GM23338 (cell line): Measurements from ENCODE around the gene RAB8B. TPM values are rescaled to one million over a fixed set of nuclear protein-coding genes. Genes with fewer than 3 reads are reported as not detected.

Source experiments
- ATAC-seq: fragments of 200-7000 bp; cut with Tn5 transposase; 3 replicates; pipeline ENCODE4 v1.9.1; 2020
- DNase-seq: peaks from one replicate; pipeline ENCODE4 v3.0.0-alpha.2; 2015; ENCODE audit warnings: low spot score
- H2AFZ ChIP-seq: fragments of 200-600 bp; sonication (generic); 2 replicates; pipeline ENCODE4 v1.8.0; 2016; ENCODE audit warnings: antibody characterized with exemption, mild to moderate bottlenecking, moderate library complexity
- H3F3A ChIP-seq: fragments of 200-600 bp; sonication (generic); replicated peaks from 2 replicates; pipeline ENCODE4 v1.8.0; 2017; ENCODE audit warnings: antibody characterized with exemption, mixed run types, low read depth
- H3K27ac ChIP-seq: fragments of 200-600 bp; sonication (generic); 2 replicates; pipeline ENCODE4 v1.6.1; 2016; ENCODE audit warnings: low read depth
- H3K27me3 ChIP-seq: fragments of 200-600 bp; sonication (generic); 2 replicates; pipeline ENCODE4 v1.8.0; 2016; ENCODE audit warnings: mild to moderate bottlenecking, mixed run types, moderate library complexity; ENCODE audit not compliant: insufficient read depth
- H3K36me3 ChIP-seq: fragments of 200-600 bp; sonication (generic); 2 replicates; pipeline ENCODE4 v1.8.0; 2016; ENCODE audit warnings: mild to moderate bottlenecking; ENCODE audit not compliant: insufficient read depth
- H3K4me1 ChIP-seq: fragments of 200-600 bp; sonication (generic); 2 replicates; pipeline ENCODE4 v1.8.0; 2016; ENCODE audit warnings: mild to moderate bottlenecking, moderate library complexity; ENCODE audit not compliant: insufficient read depth
- H3K4me2 ChIP-seq: fragments of 200-600 bp; sonication (generic); 2 replicates; pipeline ENCODE4 v1.7.1; 2017; ENCODE audit warnings: mixed run types
- H3K4me3 ChIP-seq: fragments of 200-600 bp; sonication (generic); 2 replicates; pipeline ENCODE4 v1.6.1; 2016; ENCODE audit warnings: mixed run types
- H3K79me2 ChIP-seq: fragments of 200-600 bp; sonication (generic); replicated peaks from 2 replicates; pipeline ENCODE4 v1.8.0; 2017; ENCODE audit warnings: mild to moderate bottlenecking; ENCODE audit not compliant: insufficient read depth
- H3K9me2 ChIP-seq: fragments of 200-600 bp; sonication (generic); 2 replicates; pipeline ENCODE4 v1.8.0; 2017; ENCODE audit not compliant: insufficient read depth
- H4K20me1 ChIP-seq: fragments of 200-600 bp; sonication (generic); replicated peaks from 2 replicates; pipeline ENCODE4 v1.8.0; 2017; ENCODE audit warnings: mild to moderate bottlenecking; ENCODE audit not compliant: insufficient read depth
- H3K27ac Mint-ChIP-seq: 2 replicates; pipeline ENCODE4 v1.8.0; 2020; ENCODE audit warnings: inconsistent platforms, mild to moderate bottlenecking, moderate library complexity, mixed read lengths
- H3K27me3 Mint-ChIP-seq: 3 replicates; pipeline ENCODE4 v1.8.0; 2022; ENCODE audit warnings: low read depth, mild to moderate bottlenecking, moderate library complexity, mixed read lengths, inconsistent platforms; ENCODE audit not compliant: insufficient read depth, poor library complexity
- H3K36me3 Mint-ChIP-seq: 3 replicates; pipeline ENCODE4 v1.8.0; 2021; ENCODE audit warnings: low read depth, mild to moderate bottlenecking, inconsistent platforms, moderate library complexity, mixed read lengths
- H3K4me1 Mint-ChIP-seq: 3 replicates; pipeline ENCODE4 v1.8.0; 2020; ENCODE audit warnings: mild to moderate bottlenecking, inconsistent platforms, mixed read lengths
- H3K4me3 Mint-ChIP-seq: 3 replicates; pipeline ENCODE4 v1.8.0; 2021; ENCODE audit warnings: moderate library complexity, mild to moderate bottlenecking, inconsistent platforms, mixed read lengths
- H3K9me3 Mint-ChIP-seq: 3 replicates; pipeline ENCODE4 v1.8.0; 2020; ENCODE audit warnings: moderate library complexity, mild to moderate bottlenecking, inconsistent platforms, mixed read lengths
- CREB1 ChIP-seq: fragments of 250-450 bp; sonication (Bioruptor Pico); IDR thresholded peaks from 2 replicates; pipeline ENCODE4 v1.5.0; 2020; ENCODE audit warnings: low read depth, mild to moderate bottlenecking, moderate library complexity
- EZH2 ChIP-seq: fragments of 200-600 bp; sonication (generic); IDR thresholded peaks from one replicate; pipeline ENCODE4 v1.8.0; 2017; ENCODE audit warnings: antibody characterized with exemption, mild to moderate bottlenecking, low read depth; ENCODE audit not compliant: unreplicated experiment
- EZH2phosphoT487 ChIP-seq: fragments of 200-600 bp; sonication (generic); IDR thresholded peaks from one replicate; pipeline ENCODE4 v1.8.1; 2018; ENCODE audit warnings: antibody characterized with exemption; ENCODE audit not compliant: unreplicated experiment
- NANOG ChIP-seq: IDR thresholded peaks from 2 replicates; pipeline ENCODE4 v1.6.1; 2016; ENCODE audit warnings: antibody characterized with exemption, borderline replicate concordance
- ZNF114 ChIP-seq: fragments of 250-450 bp; sonication (Bioruptor Pico); IDR thresholded peaks from 2 replicates; pipeline ENCODE4 v1.5.0; 2020; ENCODE audit warnings: mild to moderate bottlenecking, moderate library complexity
- polyA plus RNA-seq: library from polyadenylated mRNA; unstranded; fragments of >200 nt; fragmentation: Nextera tagmentation; extraction: Ambion mirVana; gene quantifications from 2 replicates; pipeline ENCODE4 v1.2.1, GENCODE V29; 2016
- total RNA-seq: library from RNA; depleted of rRNA; stranded (reverse); fragments of >200 nt; shearing (Covaris generic); gene quantifications from 2 replicates; pipeline ENCODE4 v1.2.3, GENCODE V29; 2014
- TF ChIP-seq, protein P1 (sequence below), 2 experiments: fragments of 200-600 bp in 1 of 2; sonication (generic) in 1 of 2; conservative IDR thresholded peaks; 2 replicates each; pipeline versions ENCODE4 v1.5.1 to v1.6.1; 2016 to 2017; ENCODE audit warnings: antibody characterized with exemption in 2 of 2, low read depth in 2 of 2, mild to moderate bottlenecking in 2 of 2, moderate library complexity in 1 of 2
- TF ChIP-seq, protein P2 (sequence below): IDR thresholded peaks from one replicate; pipeline ENCODE4 v1.6.1; 2018; ENCODE audit warnings: antibody characterized with exemption; ENCODE audit not compliant: unreplicated experiment

Gene RAB8B
- total and polyA plus RNA-seq, 2 experiments from 2014 or later, result 23.2 to 41.7 TPM

GRCh38 chr15:63172851-63173451, 16.5 kb upstream of the RAB8B start (continued):
- no peak for TF ChIP-seq EZH2phosphoT487
- TF ChIP-seq, protein P1, sequence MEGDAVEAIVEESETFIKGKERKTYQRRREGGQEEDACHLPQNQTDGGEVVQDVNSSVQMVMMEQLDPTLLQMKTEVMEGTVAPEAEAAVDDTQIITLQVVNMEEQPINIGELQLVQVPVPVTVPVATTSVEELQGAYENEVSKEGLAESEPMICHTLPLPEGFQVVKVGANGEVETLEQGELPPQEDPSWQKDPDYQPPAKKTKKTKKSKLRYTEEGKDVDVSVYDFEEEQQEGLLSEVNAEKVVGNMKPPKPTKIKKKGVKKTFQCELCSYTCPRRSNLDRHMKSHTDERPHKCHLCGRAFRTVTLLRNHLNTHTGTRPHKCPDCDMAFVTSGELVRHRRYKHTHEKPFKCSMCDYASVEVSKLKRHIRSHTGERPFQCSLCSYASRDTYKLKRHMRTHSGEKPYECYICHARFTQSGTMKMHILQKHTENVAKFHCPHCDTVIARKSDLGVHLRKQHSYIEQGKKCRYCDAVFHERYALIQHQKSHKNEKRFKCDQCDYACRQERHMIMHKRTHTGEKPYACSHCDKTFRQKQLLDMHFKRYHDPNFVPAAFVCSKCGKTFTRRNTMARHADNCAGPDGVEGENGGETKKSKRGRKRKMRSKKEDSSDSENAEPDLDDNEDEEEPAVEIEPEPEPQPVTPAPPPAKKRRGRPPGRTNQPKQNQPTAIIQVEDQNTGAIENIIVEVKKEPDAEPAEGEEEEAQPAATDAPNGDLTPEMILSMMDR (conservative IDR thresholded peaks at IDR 0.05; ENCODE audit: low read depth in 2 of 2), result no peak
- TF ChIP-seq CREB1 (CRISPR knock-in tag), result no peak

DNA sequence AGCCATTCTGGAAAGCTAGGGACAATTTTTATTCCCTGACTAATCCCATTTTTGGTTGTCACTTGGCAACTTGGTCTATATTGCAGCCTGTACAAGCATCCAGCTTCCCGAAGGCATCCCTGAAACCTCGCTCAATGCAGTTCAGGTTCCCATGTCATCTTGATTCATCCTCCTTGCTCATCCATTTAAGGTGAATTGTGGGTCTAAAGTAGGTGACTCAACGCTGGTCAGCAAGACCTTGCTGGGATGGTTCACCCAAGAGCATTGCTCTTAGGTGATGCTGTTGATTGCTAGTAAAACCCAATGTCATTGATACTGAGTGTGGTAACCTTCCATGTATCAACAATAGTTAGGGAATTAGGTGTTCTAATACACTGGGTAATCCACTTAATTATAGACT, 13.1 kb upstream of the RAB8B start:
- Histone ChIP-seq H3K27me3 (no peaks in the 10 kb centered on the region), H4K20me1 (no peaks in the 10 kb centered on the region), H3K4me3 (no peak overlapping the region), H2AFZ (no peak overlapping the region), H3K4me2 (no peak overlapping the region), H3F3A (no peaks in the 10 kb centered on the region), H3K4me1 (peaks cover 8% of the 10 kb centered on the region; the same call in 1 of the 2 replicates), H3K9me2 (no peaks in the 10 kb centered on the region), H3K27ac (no peak overlapping the region), H3K79me2 (no peaks in the 10 kb centered on the region), H3K36me3 (no peaks in the 10 kb centered on the region)
- Mint-ChIP-seq H3K4me3 (no peak overlapping the region), H3K27me3 (peaks cover 1% of the 10 kb centered on the region), H3K9me3 (no peaks in the 10 kb centered on the region), H3K4me1 (peaks cover 9% of the 10 kb centered on the region), H3K36me3 (no peaks in the 10 kb centered on the region), H3K27ac (no peak overlapping the region)
- DNase-seq (no peak), ATAC-seq (no peak)
- no peak for TF ChIP-seq NANOG
- TF ChIP-seq EZH2phosphoT487, result no peak
- TF ChIP-seq EZH2, result no peak
- TF ChIP-seq, protein P1 (conservative IDR thresholded peaks at IDR 0.05; ENCODE audit: low read depth in 2 of 2), result no peak
- TF ChIP-seq ZNF114, result no peak
- TF ChIP-seq, protein P2, sequence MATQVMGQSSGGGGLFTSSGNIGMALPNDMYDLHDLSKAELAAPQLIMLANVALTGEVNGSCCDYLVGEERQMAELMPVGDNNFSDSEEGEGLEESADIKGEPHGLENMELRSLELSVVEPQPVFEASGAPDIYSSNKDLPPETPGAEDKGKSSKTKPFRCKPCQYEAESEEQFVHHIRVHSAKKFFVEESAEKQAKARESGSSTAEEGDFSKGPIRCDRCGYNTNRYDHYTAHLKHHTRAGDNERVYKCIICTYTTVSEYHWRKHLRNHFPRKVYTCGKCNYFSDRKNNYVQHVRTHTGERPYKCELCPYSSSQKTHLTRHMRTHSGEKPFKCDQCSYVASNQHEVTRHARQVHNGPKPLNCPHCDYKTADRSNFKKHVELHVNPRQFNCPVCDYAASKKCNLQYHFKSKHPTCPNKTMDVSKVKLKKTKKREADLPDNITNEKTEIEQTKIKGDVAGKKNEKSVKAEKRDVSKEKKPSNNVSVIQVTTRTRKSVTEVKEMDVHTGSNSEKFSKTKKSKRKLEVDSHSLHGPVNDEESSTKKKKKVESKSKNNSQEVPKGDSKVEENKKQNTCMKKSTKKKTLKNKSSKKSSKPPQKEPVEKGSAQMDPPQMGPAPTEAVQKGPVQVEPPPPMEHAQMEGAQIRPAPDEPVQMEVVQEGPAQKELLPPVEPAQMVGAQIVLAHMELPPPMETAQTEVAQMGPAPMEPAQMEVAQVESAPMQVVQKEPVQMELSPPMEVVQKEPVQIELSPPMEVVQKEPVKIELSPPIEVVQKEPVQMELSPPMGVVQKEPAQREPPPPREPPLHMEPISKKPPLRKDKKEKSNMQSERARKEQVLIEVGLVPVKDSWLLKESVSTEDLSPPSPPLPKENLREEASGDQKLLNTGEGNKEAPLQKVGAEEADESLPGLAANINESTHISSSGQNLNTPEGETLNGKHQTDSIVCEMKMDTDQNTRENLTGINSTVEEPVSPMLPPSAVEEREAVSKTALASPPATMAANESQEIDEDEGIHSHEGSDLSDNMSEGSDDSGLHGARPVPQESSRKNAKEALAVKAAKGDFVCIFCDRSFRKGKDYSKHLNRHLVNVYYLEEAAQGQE, result no peak
- no peak for TF ChIP-seq CREB1 (CRISPR knock-in tag)
